ENCODE results near the gene CFHR2. TPM values are rescaled to one million over a fixed set of nuclear protein-coding genes. Genes with fewer than 3 reads are reported as not detected.
"Not testable (repeated sequence)": the region's sequence is repeated elsewhere in the genome, so short reads cannot be mapped to it uniquely, and the experiment has no call there.

CFHR2 gene
- total RNA-seq, 1 experiment from 2014 or later, result not detected

DNA sequence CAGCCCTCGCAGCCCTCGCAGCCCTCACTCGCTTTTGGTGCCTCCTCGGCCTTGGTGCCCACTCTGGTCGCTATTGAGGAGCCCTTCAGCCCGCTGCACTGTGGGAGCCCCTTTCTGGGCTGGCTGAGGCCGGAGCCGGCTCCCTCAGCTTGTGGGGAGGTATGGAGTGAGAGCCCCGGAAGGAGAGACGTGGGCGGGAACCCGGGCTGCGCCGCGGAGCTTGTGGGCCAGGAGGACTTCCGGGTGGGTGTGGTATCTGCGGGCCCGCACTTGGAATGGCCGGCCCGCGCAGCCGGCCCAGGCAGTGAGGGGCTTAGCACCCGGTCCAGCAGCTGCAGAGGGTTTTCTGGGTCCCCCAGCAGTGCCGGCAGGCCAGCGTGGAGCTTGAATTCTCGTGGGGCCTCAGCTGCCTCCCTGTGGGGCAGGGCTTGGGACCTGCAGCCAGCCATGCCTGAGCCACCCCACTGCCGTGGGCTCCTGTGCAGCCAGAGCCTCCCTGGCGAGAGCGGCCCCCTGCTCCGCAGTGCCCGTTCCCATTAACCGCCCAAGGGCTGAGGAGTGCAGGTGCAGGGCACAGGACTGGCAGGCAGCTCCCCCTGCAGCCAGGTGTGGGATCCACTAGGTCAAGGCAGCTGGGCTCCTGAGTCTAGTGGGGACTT is 9.9 kb upstream of the CFHR2 start:
- ChIA-PET CTCF (no interaction called here), POLR2A (no interaction called here)
- BruUV-seq (replicated peaks), result no TSS peak
- Mint-ChIP-seq H3K9me3 (ENCODE audit: unreplicated experiment) (peaks cover 11% of the 10 kb centered on the region), H3K27me3 (ENCODE audit: insufficient read depth, unreplicated experiment) (no peaks in the 10 kb centered on the region), H3K4me3 (ENCODE audit: unreplicated experiment) (no peak overlapping the region), H3K36me3 (ENCODE audit: insufficient read depth, unreplicated experiment) (no peaks in the 10 kb centered on the region), H3K4me1 (ENCODE audit: low read depth, unreplicated experiment) (no peaks in the 10 kb centered on the region), H3K27ac (ENCODE audit: unreplicated experiment) (no peak overlapping the region)
- Histone ChIP-seq H3K4me3 (ENCODE audit: low read depth, low read length) (no peak overlapping the region), H3K9me3 (no peaks in the 10 kb centered on the region), H3K27me3 (replicated peaks; ENCODE audit: control insufficient read depth, insufficient read depth, low read length) (no peaks in the 10 kb centered on the region), H3K36me3 (ENCODE audit: control insufficient read depth, insufficient read depth, low read length) (no peaks in the 10 kb centered on the region), H3K4me1 (no peaks in the 10 kb centered on the region)
- TF ChIP-seq CTCF (IDR thresholded peaks at IDR 0.05; ENCODE audit: insufficient read depth in 1 of 2, low read depth in 1 of 2, low read length in 1 of 2, severe bottlenecking in 1 of 2, unreplicated experiment in 1 of 2), result no peak
- no peak for DNase-seq
- intact Hi-C loops (cut with micrococcal nuclease; ENCODE audit: unreplicated experiment), result no loop called here

GRCh38 chr1:196941474-196941873 is 2.1 kb upstream of the CFHR2 start:
- H3K27me3 Mint-ChIP-seq (ENCODE audit: insufficient read depth, unreplicated experiment); H3K27ac Mint-ChIP-seq (ENCODE audit: unreplicated experiment); POLR2A ChIA-PET; BruUV-seq (replicated peaks); H3K9me3 Mint-ChIP-seq (ENCODE audit: unreplicated experiment); H3K4me1 ChIP-seq; H3K36me3 Mint-ChIP-seq (ENCODE audit: insufficient read depth, unreplicated experiment); CTCF ChIA-PET; H3K36me3 ChIP-seq (ENCODE audit: control insufficient read depth, insufficient read depth, low read length); H3K4me3 Mint-ChIP-seq (ENCODE audit: unreplicated experiment); H3K4me1 Mint-ChIP-seq (ENCODE audit: low read depth, unreplicated experiment); intact Hi-C loops (cut with micrococcal nuclease; ENCODE audit: unreplicated experiment); H3K4me3 ChIP-seq (ENCODE audit: low read depth, low read length); H3K9me3 ChIP-seq; H3K27me3 ChIP-seq (replicated peaks; ENCODE audit: control insufficient read depth, insufficient read depth, low read length): not testable (repeated sequence)
- DNase-seq, result peak; percentile 11 to 41

GRCh38 chr1:196951711-196952394 is 8.3 kb downstream of the CFHR2 start:
- H3K9me3 Mint-ChIP-seq (ENCODE audit: unreplicated experiment), result peaks cover 11% of the 10 kb centered on the region
- no peak overlapping the region for H3K4me3 Mint-ChIP-seq (ENCODE audit: unreplicated experiment)
- no peaks in the 10 kb centered on the region for H3K36me3 Mint-ChIP-seq (ENCODE audit: insufficient read depth, unreplicated experiment)
- Histone ChIP-seq H3K36me3 (ENCODE audit: control insufficient read depth, insufficient read depth, low read length) (no peaks in the 10 kb centered on the region), H3K4me3 (ENCODE audit: low read depth, low read length) (no peak overlapping the region), H3K9me3 (no peaks in the 10 kb centered on the region), H3K4me1 (no peaks in the 10 kb centered on the region), H3K27me3 (replicated peaks; ENCODE audit: control insufficient read depth, insufficient read depth, low read length) (no peaks in the 10 kb centered on the region)
- H3K27me3 Mint-ChIP-seq (ENCODE audit: insufficient read depth, unreplicated experiment), result no peaks in the 10 kb centered on the region
- ChIA-PET POLR2A (no interaction called here), CTCF (no interaction called here)
- no peak overlapping the region for H3K27ac Mint-ChIP-seq (ENCODE audit: unreplicated experiment)
- no peak for TF ChIP-seq CTCF (IDR thresholded peaks at IDR 0.05; ENCODE audit: insufficient read depth in 1 of 2, low read depth in 1 of 2, low read length in 1 of 2, severe bottlenecking in 1 of 2, unreplicated experiment in 1 of 2)
- intact Hi-C loops (cut with micrococcal nuclease; ENCODE audit: unreplicated experiment), result no loop called here
- no peak for DNase-seq
- no peaks in the 10 kb centered on the region for H3K4me1 Mint-ChIP-seq (ENCODE audit: low read depth, unreplicated experiment)
- BruUV-seq (replicated peaks), result no TSS peak
